ENCODE measurements around the gene S100A13.

The S100A13 gene

GRCh38 chr1:153631047-153632022, 4.0 kb upstream of the S100A13 start:
- TF ChIP-seq CTCF (IDR thresholded peaks at IDR 0.05; ENCODE audit: insufficient read depth, low read depth, low read length, missing control alignments) = no peak
- DNase-seq (ENCODE audit: low read depth) = no peak
- no peak overlapping the region for H3K4me3 ChIP-seq (ENCODE audit: low read depth, low read length)

- TF ChIP-seq CTCF (IDR thresholded peaks at IDR 0.05; ENCODE audit: insufficient read depth, low read depth, low read length, missing control alignments) = no peak
- no peak overlapping the region for H3K4me3 ChIP-seq (ENCODE audit: low read depth, low read length)
- DNase-seq (ENCODE audit: low read depth) = no peak
These were observed 3.1 kb upstream of the S100A13 start for GRCh38 chr1:153630384-153630783.

- H3K4me3 ChIP-seq (ENCODE audit: low read depth, low read length) = no peak overlapping the region
- no peak for DNase-seq (ENCODE audit: low read depth)
- TF ChIP-seq CTCF (IDR thresholded peaks at IDR 0.05; ENCODE audit: insufficient read depth, low read depth, low read length, missing control alignments) = no peak
These were observed 2.7 kb upstream of the S100A13 start for GRCh38 chr1:153629971-153630370.

- TF ChIP-seq CTCF (IDR thresholded peaks at IDR 0.05; ENCODE audit: insufficient read depth, low read depth, low read length, missing control alignments) = no peak
- no peak overlapping the region for H3K4me3 ChIP-seq (ENCODE audit: low read depth, low read length)
- no peak for DNase-seq (ENCODE audit: low read depth)
These were observed 2.0 kb upstream of the S100A13 start for GRCh38 chr1:153629343-153629665.

GRCh38 chr1:153628638-153629342, 1.5 kb upstream of the S100A13 start:
- DNase-seq (ENCODE audit: low read depth) = no peak
- no peak overlapping the region for H3K4me3 ChIP-seq (ENCODE audit: low read depth, low read length)
- TF ChIP-seq CTCF (IDR thresholded peaks at IDR 0.05; ENCODE audit: insufficient read depth, low read depth, low read length, missing control alignments) = no peak

GRCh38 chr1:153627715-153628626, 666 bp upstream of the S100A13 start, which contains the start of gene S100A1:
Gene S100A1, plus strand, starts transcription at chr1:153628434. Its CDS starts 2,088 bp downstream, at chr1:153630522.
- no peak for TF ChIP-seq CTCF (IDR thresholded peaks at IDR 0.05; ENCODE audit: insufficient read depth, low read depth, low read length, missing control alignments)
- no peak within 1 kb of the TSS for H3K4me3 ChIP-seq (ENCODE audit: low read depth, low read length)
- no peak for DNase-seq (ENCODE audit: low read depth)

Measured in GM12865 (cell line).